ENCODE data around the gene FAM83B. TPM values are rescaled to one million over a fixed set of nuclear protein-coding genes. Genes with fewer than 3 reads are reported as not detected.
"Not testable (repeated sequence)": the region's sequence is repeated elsewhere in the genome, so short reads cannot be mapped to it uniquely, and the experiment has no call there.

The FAM83B gene, protein sequence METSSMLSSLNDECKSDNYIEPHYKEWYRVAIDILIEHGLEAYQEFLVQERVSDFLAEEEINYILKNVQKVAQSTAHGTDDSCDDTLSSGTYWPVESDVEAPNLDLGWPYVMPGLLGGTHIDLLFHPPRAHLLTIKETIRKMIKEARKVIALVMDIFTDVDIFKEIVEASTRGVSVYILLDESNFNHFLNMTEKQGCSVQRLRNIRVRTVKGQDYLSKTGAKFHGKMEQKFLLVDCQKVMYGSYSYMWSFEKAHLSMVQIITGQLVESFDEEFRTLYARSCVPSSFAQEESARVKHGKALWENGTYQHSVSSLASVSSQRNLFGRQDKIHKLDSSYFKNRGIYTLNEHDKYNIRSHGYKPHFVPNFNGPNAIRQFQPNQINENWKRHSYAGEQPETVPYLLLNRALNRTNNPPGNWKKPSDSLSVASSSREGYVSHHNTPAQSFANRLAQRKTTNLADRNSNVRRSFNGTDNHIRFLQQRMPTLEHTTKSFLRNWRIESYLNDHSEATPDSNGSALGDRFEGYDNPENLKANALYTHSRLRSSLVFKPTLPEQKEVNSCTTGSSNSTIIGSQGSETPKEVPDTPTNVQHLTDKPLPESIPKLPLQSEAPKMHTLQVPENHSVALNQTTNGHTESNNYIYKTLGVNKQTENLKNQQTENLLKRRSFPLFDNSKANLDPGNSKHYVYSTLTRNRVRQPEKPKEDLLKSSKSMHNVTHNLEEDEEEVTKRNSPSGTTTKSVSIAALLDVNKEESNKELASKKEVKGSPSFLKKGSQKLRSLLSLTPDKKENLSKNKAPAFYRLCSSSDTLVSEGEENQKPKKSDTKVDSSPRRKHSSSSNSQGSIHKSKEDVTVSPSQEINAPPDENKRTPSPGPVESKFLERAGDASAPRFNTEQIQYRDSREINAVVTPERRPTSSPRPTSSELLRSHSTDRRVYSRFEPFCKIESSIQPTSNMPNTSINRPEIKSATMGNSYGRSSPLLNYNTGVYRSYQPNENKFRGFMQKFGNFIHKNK
- total RNA-seq: under 1 TPM in 4 of 8 experiments, not detected in 4; 0.05 to 0.71 (median 0.12) TPM

DNA sequence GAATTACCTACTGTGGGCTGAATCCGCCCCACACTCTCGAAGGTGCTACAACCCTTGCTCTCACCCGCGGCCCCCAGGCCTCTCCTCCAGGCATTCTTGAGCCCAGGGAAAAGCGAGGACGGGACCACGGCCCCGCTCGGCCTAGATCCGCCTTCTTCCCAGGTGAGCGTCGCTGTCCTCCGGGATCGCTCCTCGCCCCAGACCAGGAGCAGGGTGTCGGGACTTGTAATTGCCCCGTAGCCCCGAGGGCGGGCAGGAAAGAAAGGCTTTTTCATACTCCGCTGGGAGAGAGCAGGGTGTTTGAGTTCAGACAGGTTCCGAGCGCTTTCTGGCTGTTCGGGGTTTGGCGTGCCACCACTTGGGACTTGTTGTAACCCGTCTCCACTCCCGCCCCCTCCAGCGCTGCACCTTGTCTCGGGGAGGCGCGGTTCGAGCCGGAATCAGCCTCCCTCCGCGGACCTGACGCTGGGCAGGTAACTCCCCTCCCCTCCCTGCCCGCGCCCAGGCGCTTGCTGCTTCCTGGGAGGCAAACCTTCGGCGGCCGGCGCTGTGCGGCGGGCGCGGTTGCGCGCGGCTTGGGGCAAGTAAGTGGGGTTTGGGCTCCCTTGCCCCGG is at the start of gene FAM83B:
TSS of gene FAM83B (plus strand) at position 529 of the 614 bp plus-strand sequence. CDS start 23,476 bp downstream, outside the sequence.
- no peak within 1 kb of the TSS for H3K27ac ChIP-seq
- in situ Hi-C loops (cut with MboI; ENCODE audit: low pct_unique_long_range_greater_than_20kb in 2 of 9, low sequenced_read_pairs in 9 of 9, unreplicated experiment in 9 of 9): no loop called here
- 0 to 43% (median 8%) methylated on average over 3 to 16 of the region's 50 CpGs; no CpG with 5 or more reads in 3 of the 10 experiments for WGBS, 10 experiments
- peak within 1 kb of the TSS; percentile 28 to 40 (median 34) for H3K4me3 ChIP-seq
- ATAC-seq (replicated peaks in 6 of 8): peak in 7 of 8 experiments; percentile 16 to 72 (median 60)
- H3K4me1 ChIP-seq (replicated peaks in 1 of 2): no peaks in the 10 kb centered on the region

DNA sequence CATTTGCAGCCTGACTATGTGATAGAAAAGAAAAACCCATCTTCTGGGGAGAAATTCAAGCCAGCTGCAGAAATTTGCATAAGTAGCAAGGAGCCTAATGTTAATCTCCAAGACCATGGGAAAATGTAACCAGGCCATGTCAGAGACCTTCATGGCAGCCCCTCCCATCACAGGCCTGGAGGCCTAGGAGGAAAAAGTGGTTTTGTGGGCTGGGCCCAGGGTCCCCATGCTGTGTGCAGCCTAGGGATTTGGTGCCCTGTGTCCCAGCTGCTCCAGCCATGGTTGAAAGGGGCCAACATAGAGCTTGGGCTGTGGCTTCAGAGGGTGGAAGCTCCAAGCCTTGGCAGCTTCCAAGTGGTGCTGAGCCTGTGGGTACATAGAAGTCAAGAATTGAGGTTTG is 49.7 kb upstream of the FAM83B start:
- in situ Hi-C loops (cut with MboI; ENCODE audit: low pct_unique_long_range_greater_than_20kb in 2 of 9, low sequenced_read_pairs in 9 of 9, unreplicated experiment in 9 of 9); H3K4me1 ChIP-seq (replicated peaks in 1 of 2); H3K4me3 ChIP-seq; ATAC-seq (replicated peaks in 6 of 8); H3K27ac ChIP-seq: not testable (repeated sequence)

DNA sequence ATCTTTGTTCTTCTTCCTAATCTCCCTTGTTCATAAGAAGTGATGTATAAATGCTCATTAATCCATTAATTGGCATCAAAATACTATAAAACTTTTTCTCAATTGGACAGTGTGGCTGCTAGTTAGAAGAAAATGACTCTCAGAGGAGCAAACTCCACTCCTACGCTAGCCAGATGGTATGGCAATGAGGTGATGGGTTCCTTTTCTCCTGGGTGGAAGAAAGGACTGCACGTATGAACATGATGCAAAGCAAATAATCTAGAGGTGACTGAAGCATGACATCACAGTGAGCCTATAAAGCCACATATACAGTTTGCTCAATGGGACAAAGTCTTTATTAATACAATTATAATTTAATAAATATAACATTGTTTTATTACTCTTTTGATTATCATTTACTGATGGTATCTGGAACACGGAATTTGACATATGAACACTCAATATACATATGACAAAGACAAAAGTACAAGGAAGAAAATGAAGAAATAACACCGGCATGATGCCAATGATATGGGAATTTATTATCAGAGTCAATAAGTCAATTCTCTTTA is 46.4 kb upstream of the FAM83B start:
- peak overlapping the region in 3 of 5 donors; percentile 23 to 39 (median 38) for H3K4me3 ChIP-seq
- peak in 4 of 8 experiments; percentile 38 to 58 (median 47) for ATAC-seq (replicated peaks in 6 of 8)
- no peak overlapping the region for H3K27ac ChIP-seq
- peaks cover 0 to 18% of the 10 kb centered on the region in 2 donors for H3K4me1 ChIP-seq (replicated peaks in 1 of 2)
- 30 to 100% (median 79%) methylated on average over 1 to 4 of the region's 4 CpGs; no CpG with 5 or more reads in 1 of the 10 experiments for WGBS, 10 experiments
- in situ Hi-C loops (cut with MboI; ENCODE audit: low pct_unique_long_range_greater_than_20kb in 2 of 9, low sequenced_read_pairs in 9 of 9, unreplicated experiment in 9 of 9): no loop called here

DNA sequence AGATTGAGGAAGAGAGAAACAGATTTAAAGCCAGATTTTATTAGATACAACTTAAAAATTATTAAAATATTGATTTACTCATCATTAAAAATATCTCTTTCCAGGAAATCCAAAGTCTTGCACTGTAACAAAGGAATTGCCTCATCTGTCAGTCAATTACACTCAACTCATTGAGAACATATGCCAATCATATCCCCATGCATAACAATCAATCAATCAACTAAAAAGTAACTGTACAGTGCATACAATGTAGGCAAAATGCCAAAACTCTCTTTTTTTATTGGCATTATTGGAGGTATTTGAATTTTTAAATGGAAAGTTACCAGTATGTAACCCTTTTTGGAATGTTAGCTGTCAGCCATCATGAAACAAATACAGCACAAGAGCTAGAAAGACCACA is 45.3 kb upstream of the FAM83B start:
- H3K27ac ChIP-seq: peak overlapping the region in 1 of 2 donors; percentile 54
- ATAC-seq (replicated peaks in 6 of 8): no peak
- in situ Hi-C loops (cut with MboI; ENCODE audit: low pct_unique_long_range_greater_than_20kb in 2 of 9, low sequenced_read_pairs in 9 of 9, unreplicated experiment in 9 of 9): no loop called here
- peak overlapping the region in 4 of 5 donors; percentile 10 to 39 (median 30) for H3K4me3 ChIP-seq
- peaks cover 0 to 18% of the 10 kb centered on the region in 2 donors for H3K4me1 ChIP-seq (replicated peaks in 1 of 2)

DNA sequence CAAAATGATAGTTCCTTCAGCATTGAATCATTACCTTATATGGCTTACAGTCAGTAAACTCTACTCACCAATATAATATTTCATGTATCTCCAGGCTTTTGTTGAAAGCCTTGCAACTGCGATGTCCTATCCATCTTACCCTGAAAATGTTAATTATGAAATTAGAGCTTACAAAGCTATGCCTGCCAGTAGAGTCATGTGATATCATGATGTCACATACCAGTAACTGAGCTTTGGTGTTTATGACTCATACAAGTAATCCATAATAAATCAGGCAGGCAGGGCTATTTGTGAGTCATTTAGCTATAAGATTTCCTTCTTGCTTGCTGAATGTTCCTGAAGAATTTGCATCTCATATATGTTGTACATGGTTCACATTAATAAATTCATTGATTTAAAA is 44.9 kb upstream of the FAM83B start:
- 60 to 78% (median 67%) methylated on average over 1 of the region's 1 CpG; no CpG with 5 or more reads in 5 of the 10 experiments for WGBS, 10 experiments
- Histone ChIP-seq H3K4me3 (peak overlapping the region in 4 of 5 donors; percentile 10 to 39 (median 30)), H3K27ac (peak overlapping the region in 1 of 2 donors; percentile 54), H3K4me1 (replicated peaks in 1 of 2) (peaks cover 0 to 18% of the 10 kb centered on the region in 2 donors)
- peak; percentile 91 to 98 (median 94) for ATAC-seq (replicated peaks in 6 of 8)
- in situ Hi-C loops (cut with MboI; ENCODE audit: low pct_unique_long_range_greater_than_20kb in 2 of 9, low sequenced_read_pairs in 9 of 9, unreplicated experiment in 9 of 9): no loop called here

DNA sequence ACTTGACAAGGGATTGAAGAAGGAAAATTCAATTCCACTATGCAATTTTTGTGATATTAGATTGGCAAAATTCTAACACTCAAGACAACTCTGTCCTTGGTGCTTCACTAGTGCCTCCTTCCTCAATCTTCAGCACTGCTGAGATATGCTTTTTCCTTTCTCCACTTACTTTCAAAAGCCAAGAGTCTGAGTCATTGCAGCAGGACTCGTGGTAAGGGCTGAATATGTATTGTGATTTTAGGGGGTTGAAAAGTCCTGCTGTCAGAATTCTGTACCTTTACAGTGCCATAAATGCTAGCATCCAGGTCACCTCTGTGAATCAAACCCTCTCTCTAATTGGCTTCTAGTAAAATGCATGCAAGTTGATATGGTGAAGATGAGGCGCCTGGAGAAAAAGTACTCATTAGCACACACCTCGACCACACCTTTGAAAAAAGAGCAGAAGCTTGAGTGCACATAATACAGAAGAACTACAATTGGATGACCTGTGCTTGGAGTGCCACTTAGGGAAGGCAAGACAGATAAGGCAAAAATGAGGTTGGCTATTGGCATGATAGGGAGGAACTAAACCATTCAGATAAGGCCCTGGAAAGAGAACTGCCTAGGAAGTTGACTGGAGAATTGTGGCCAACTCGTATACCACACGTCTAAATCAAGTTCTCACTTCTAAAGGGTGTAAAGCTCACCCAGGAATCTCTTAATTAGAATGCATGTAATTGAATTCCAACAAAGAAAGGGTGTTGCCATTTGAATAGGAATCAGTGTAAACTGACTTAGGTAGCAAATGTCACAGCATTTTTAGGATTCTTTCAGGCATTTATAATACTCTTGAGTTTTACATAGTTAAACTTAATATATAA is 43.6 kb upstream of the FAM83B start:
- WGBS, 10 experiments: 8 to 100% (median 58%) methylated on average over 1 to 5 of the region's 5 CpGs
- ATAC-seq (replicated peaks in 6 of 8): peak in 2 of 8 experiments; percentile 73 to 74
- no peak overlapping the region for H3K4me3 ChIP-seq
- H3K27ac ChIP-seq: no peak overlapping the region
- in situ Hi-C loops (cut with MboI; ENCODE audit: low pct_unique_long_range_greater_than_20kb in 2 of 9, low sequenced_read_pairs in 9 of 9, unreplicated experiment in 9 of 9): no loop called here
- peaks cover 0 to 18% of the 10 kb centered on the region in 2 donors for H3K4me1 ChIP-seq (replicated peaks in 1 of 2)

DNA sequence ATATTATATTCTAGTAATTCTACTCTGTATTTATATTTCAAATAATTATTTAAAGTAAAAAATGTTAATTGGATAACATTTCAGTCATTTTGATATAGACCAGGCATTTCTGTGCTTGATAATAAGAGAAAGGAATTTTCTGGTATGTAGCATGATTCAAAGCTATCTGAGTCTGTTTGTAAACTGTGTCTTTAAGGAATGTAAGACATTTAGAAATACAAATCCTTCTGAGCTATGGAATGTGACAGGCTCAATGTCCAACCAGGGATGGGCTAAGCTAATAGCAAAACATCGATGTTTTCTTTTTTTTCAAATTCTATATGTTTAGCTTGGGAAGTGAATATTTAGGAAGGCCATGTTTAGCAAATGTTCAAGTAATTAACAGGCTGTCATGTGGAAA is 41.5 kb upstream of the FAM83B start:
- Histone ChIP-seq H3K4me3 (no peak overlapping the region), H3K27ac (no peak overlapping the region), H3K4me1 (replicated peaks in 1 of 2) (peaks cover 0 to 18% of the 10 kb centered on the region in 2 donors)
- no peak for ATAC-seq (replicated peaks in 6 of 8)
- in situ Hi-C loops (cut with MboI; ENCODE audit: low pct_unique_long_range_greater_than_20kb in 2 of 9, low sequenced_read_pairs in 9 of 9, unreplicated experiment in 9 of 9): no loop called here
- 0 to 100% (median 73%) methylated on average over 1 of the region's 1 CpG; no CpG with 5 or more reads in 3 of the 10 experiments for whole genome bisulfite sequencing, 10 experiments

DNA sequence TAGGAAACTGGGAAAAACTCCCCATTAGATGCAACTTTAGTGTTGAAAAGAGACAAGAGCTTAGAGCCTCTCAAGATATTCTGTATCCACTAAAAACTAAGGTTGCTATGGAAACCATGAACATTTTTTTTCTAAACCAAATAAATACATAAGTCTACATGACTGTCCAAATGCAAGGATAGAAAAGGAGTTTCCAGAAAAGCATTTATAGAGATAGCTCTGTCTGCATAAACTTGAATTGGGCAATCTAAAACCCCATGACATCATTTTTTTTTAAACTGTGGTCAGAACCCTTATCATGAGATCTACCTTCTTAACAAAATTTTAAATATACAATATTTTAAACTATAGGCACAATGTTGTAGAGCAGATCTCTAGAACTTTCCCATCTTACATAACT is 36.4 kb upstream of the FAM83B start:
- in situ Hi-C loops (cut with MboI; ENCODE audit: low pct_unique_long_range_greater_than_20kb in 2 of 9, low sequenced_read_pairs in 9 of 9, unreplicated experiment in 9 of 9): no loop called here
- Histone ChIP-seq H3K4me3 (no peak overlapping the region), H3K4me1 (replicated peaks in 1 of 2) (no peaks in the 10 kb centered on the region), H3K27ac (no peak overlapping the region)
- ATAC-seq (replicated peaks in 6 of 8): peak in 2 of 8 experiments; percentile 44 to 54

DNA sequence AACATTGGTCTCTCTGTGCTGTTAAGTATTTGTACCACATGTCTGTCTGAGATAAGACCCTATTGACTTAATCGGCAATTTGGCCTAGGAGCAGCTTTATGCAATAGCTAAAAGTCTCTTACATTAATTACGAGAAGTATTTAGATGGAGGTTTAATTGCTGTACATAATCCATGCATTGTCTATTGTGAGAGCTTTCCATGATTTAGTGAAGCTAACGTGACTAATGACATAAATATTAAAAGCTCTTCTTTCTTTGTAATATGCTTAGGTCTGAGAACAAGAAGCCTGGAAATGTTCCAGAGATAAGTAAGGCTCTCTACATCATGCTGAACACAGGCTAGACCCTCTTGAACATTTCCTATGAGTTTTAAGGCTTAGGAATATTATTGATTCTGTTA is 32.7 kb upstream of the FAM83B start:
- 14 to 100% (median 73%) methylated on average over 1 to 3 of the region's 3 CpGs for WGBS, 10 experiments
- peak in 2 of 8 experiments; percentile 60 to 62 for ATAC-seq (replicated peaks in 6 of 8)
- no peaks in the 10 kb centered on the region for H3K4me1 ChIP-seq (replicated peaks in 1 of 2)
- in situ Hi-C loops (cut with MboI; ENCODE audit: low pct_unique_long_range_greater_than_20kb in 2 of 9, low sequenced_read_pairs in 9 of 9, unreplicated experiment in 9 of 9): no loop called here
- no peak overlapping the region for H3K4me3 ChIP-seq
- H3K27ac ChIP-seq: no peak overlapping the region

DNA sequence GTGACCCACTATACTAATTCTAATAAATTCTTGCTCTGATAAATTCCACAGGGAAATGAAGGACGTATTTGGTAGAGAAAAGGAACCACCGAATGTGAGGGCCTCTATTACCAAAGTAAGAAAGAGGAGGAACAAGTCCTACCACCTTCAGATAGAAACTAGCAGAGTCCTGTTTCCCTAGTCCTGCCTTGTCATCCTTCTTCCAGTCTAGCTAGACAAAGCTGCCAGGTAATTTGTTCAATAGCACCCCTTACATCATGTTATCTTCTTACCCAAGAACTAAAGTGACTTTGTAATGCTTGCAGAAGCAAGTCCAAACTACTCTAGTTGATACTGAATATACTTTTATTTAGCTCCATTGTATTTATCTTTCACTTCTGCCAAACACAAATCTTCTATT is 29.3 kb upstream of the FAM83B start:
- Histone ChIP-seq H3K27ac (no peak overlapping the region), H3K4me3 (no peak overlapping the region), H3K4me1 (replicated peaks in 1 of 2) (no peaks in the 10 kb centered on the region)
- 7 to 100% (median 73%) methylated on average over 1 to 2 of the region's 2 CpGs; no CpG with 5 or more reads in 1 of the 10 experiments for WGBS, 10 experiments
- in situ Hi-C loops (cut with MboI; ENCODE audit: low pct_unique_long_range_greater_than_20kb in 2 of 9, low sequenced_read_pairs in 9 of 9, unreplicated experiment in 9 of 9): no loop called here
- no peak for ATAC-seq (replicated peaks in 6 of 8)

DNA sequence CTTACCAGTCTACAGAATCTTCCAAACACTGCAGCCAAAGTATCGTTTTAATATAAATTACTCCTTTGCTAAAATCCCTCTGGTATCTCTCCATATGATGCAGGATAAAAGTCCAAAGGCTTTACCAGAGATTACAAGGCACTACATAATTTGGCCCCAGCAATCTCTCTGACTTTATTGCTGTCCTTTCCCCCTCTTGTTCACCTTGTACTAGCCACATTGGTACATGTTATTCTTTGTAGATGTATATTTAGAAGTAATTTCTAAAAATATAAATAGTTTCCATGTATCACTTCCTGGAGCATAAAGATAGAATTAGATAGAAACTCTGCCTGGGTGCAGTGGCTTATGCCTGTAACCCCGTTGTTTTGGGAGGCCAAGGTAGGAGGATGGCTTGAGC is 28.7 kb upstream of the FAM83B start:
- WGBS, 10 experiments: 0 to 100% (median 83%) methylated on average over 1 to 2 of the region's 2 CpGs
- ATAC-seq (replicated peaks in 6 of 8): no peak
- H3K27ac ChIP-seq: no peak overlapping the region
- no peaks in the 10 kb centered on the region for H3K4me1 ChIP-seq (replicated peaks in 1 of 2)
- in situ Hi-C loops (cut with MboI; ENCODE audit: low pct_unique_long_range_greater_than_20kb in 2 of 9, low sequenced_read_pairs in 9 of 9, unreplicated experiment in 9 of 9): no loop called here
- H3K4me3 ChIP-seq: no peak overlapping the region

DNA sequence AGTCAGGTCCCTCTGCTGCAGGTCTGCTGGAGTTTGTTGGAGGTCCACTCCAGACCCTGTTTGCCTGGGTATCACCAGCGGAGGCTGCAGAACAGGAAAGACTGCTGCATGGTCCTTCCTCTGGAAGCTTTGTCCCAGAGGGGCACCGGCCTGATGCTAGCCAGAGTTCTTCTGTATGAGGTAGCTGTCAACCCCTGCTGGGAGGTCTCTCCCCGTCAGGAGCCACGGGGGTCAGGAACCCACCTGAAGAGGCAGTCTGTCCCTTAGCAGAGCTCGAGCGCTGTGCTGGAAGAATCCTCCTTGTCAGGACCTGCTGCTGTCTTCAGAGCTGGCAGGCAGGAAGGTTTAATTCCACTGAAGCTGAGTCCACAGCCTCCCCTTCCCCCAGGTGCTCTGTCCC is 22.3 kb upstream of the FAM83B start:
- H3K4me3 ChIP-seq; in situ Hi-C loops (cut with MboI; ENCODE audit: low pct_unique_long_range_greater_than_20kb in 2 of 9, low sequenced_read_pairs in 9 of 9, unreplicated experiment in 9 of 9); H3K4me1 ChIP-seq (replicated peaks in 1 of 2); ATAC-seq (replicated peaks in 6 of 8); H3K27ac ChIP-seq: not testable (repeated sequence)
- WGBS, 10 experiments: 40 to 82% methylated on average over 2 to 5 of the region's 6 CpGs; no CpG with 5 or more reads in 8 of the 10 experiments
